HG03565 (cell line): ENCODE results near the gene PTPN9.
"Not testable (repeated sequence)": the region's sequence is repeated elsewhere in the genome, so short reads cannot be mapped to it uniquely, and the experiment has no call there.

Source experiments
- ATAC-seq: cut with Tn5 transposase; IDR thresholded peaks from one replicate; pipeline ENCODE4 v1.9.1; 2021; ENCODE audit warnings: mild to moderate bottlenecking, moderate library complexity; ENCODE audit not compliant: unreplicated experiment

The PTPN9 gene

DNA sequence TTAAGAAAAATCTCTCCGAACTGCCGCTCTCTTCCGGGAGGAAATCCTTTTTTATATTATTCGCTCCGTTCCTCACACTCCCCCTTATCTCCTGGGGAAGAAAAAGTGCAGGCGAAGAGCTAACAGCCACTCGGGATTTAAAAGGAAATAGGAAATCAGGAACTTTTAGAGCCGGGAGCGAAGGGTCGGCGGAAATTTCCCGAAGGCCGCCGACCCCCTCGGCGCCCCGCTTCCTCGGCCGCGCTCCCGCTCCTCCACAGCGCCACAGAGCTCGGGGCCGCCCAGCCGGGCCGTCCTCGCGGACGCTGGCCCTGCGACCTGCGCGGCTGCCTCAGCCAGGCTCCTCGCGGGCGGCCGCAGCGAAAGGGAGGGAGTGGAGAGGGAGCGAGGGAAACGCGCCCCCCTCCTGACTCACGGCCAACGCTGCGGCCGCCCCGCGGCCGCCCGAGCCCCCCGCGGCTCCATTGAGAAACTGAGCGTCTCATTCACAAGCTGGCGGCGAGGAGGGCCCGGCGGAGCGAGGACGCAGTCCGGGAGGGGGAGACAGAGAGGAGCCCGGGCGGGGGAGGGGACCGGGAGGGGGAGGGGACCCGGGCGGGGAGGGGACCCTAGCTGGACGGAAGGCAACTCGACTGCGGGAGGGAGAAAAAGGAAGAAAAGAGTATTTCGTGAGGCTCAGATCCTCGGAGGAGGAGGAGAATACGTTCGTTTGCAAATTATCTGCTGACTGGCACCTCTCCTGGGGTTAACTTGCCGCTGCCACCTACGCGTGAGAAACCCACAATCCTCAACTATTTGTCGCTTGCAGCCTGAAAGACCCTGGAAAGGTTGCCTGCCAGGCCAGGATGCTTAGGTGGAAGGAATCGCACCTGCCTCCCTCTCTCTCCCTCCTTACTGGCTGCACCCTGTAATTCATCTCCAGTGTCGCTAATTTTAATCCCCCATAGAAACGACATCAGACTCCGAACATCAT is at the start of gene PTPN9:
Gene PTPN9 (minus strand): TSS at position 368 of the 973 bp plus-strand sequence. CDS start 539 bp downstream, outside the sequence.
- no peak for ATAC-seq

DNA sequence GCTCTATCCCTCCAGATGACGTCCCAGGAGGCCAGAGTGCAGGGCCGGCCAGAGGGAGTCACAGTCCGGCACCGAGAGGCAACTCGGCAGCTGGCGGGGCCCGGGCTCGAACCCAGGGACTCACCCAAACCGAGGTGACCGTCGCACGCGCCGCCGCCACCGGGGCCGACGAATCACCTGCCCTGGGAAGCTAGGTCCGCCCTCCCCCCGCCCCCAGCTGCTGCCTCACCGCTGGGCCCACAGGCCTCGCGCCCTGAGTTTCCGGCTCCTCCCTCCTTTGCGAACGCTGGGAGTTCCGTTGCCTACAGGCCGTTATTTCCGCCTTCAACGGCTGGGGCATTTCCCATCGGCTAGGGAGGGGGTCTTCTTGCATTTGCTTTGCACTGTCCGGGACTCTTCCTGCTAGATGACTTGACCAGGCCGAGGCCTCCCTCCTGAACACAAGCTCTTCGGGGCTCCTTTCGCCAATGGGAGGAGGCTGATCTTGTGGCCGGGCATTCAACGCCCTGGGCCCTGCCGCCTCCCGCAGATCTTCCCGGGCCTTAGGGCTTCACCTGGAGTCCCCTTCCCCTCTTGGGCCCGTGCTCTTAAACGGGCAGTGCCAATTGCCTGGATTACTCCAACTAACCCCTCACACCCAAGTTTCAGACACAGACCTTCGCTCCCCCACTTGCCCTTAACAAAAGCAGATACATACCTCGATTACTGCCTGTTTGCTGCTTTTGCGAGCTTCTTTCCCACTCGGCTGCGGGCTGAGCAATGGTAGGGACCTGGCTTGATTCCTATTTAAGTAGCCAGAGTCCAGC is 46.6 kb upstream of the PTPN9 start, which contains the start of gene SNUPN:
Gene SNUPN (minus strand): TSS at position 184 of the 806 bp plus-strand sequence. CDS start 4,674 bp downstream, outside the sequence.
- peak; percentile 67 for ATAC-seq

DNA sequence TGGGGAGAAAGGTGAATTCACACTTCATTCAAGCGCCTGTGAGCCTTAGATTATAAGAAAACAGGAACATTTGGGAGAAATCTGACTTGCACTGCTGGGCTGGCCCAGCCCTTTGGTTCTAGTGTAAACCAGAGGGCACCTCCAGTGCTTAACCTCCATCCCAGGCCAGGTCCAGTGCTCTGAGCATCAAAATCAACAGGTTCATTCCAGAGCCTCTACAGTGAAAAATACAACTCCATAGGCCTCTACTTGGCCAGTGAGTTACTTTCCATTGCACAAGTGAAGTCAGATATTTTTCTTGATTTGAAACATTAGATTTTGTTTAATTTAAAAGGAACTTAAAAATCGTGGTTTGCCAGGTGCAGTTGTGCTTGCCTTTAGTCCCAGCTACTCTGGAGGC is 43.4 kb upstream of the PTPN9 start:
- no peak for ATAC-seq

DNA sequence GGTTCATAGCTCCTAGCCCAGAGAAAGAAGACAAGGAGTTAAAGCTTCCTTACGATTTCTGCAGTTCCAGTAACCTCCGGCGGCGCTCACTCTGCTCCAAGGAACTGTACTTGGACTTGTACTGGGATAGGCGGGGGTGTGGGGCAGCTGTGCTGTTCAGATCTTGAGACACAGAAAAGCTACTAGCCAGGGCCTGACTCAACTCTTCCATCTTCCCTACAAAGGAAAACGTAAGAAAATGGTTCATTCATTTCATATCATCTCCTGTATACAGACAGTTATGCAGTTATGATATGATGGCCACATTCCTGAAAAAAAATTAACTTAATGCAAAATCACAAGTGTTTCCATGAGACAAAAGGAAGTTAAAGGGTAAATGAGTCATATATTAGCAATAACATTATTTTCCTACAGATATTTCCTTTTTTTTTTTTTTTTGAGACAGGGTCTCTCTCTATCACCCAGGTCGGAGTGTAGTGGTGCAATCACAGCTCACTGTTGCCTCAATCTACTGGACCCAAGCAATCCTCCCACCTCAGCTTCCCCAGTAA is 41.8 kb upstream of the PTPN9 start:
- no peak for ATAC-seq

DNA sequence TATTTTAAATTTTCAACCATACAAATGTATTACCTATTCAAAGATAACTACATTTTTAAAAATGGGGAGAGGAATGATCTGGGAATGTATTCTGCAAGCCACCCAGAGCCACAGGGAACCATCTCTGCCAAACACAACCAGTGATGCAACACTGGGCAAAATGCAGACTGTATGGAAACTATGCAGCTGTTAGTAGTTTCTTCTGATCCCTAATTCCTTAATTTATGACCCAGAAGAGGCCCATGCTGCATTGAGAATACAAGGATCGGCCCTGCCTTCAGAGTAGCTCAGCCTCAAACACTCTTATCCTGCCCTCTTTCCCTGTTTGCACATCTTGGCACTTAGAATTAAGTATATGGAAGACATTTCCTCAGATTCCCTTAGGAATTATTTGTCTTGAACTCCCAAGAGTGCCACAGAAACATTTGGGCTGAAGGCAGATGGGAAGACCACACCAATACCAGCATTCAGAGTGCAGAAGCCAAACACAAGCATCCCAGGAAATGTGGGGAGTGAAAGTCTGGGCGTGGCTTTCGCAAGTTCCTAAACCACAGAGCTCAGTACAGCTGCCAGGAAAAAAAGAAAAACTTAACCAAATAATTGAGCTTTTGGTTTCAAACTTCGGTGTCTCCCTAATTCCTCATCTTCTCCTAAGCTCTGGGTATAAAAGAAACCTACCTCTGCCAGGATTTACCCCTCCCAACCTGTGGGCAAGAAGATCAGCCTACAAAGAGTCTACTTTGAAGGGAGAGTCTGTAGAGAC is 41.1 kb upstream of the PTPN9 start:
- no peak for ATAC-seq

DNA sequence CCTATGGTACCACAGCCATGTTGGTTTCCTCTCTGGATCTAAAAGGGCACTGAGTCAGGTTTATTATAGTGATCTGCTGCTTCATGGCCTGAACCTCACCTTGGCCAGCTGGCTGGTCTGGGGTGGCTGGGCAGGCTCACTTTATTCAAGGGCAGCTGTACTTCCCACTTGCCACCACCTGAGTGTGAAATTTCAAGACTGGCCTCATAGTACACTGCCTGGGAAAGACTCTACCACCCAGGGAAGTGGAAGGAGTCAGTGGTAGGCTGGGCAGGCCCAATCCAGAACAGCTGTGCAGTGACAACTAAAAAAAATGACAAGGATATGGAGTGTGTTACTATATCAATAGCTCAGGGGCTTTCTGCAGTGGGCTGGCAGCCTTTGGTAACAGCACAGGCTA is 37.7 kb upstream of the PTPN9 start:
- ATAC-seq: no peak

DNA sequence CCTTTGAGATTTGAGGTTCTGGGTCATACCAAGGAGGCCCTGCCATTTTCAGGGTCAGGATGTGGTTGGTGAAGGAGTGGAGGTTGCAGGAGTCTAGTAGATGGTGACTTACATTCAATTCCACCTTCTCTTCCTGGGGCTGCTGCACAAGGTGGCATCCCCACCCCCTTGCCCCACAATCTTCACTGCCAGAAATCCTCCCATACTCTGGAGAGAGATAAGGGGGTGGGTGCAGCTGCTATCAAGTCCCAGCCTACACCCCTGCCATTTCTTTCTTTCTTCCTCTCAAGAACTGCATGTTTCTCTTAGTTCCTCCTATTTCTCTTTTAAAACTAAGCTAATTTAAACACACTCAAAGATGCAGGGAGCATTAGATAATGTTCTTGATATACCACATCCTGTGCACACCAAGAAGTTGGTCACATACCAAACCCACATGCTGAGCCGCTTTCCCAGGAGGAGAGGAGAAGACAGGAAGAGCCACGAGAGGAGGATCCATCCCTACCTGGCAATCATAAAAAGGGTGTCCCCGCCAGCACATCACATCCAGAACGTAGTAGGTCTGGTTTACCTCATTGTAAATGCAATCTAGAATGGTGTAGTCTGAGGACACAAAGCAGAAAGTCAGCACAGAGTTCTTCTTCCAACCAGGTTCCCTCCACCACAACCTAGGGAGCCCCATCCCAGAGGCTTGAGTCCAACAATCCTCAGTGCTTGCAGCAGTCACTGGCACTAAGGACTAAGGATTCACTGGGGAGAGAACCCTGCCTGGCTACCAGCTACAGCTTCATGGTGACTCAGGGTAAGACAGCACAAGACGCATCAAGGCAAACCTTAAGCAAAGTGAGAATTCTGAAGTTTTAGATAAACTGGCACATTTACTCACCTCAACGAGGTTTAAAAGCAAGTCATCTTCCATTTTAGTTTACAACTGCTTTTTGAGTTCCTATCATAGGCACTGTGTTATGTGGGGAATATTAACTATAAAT is 27.9 kb upstream of the PTPN9 start:
- ATAC-seq: no peak

DNA sequence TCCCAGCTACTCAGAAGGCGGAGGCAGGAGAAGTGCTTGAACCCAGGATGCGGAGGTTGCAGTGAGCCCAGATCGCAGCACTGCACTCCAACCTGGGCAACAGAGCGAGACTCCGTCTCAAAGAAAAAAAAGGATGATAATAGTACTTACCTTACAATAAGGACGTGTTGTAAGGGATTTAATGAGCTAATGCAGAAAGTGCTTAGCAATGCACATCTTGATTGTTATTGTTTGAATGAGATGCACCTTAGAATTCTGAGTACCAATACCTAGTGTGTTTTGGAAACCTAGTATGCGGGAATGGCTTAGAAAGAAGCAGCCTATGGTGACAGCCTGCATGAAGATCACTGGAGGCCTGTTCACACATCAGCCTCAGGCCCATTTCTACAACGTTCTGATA is 26.9 kb upstream of the PTPN9 start:
- no peak for ATAC-seq

DNA sequence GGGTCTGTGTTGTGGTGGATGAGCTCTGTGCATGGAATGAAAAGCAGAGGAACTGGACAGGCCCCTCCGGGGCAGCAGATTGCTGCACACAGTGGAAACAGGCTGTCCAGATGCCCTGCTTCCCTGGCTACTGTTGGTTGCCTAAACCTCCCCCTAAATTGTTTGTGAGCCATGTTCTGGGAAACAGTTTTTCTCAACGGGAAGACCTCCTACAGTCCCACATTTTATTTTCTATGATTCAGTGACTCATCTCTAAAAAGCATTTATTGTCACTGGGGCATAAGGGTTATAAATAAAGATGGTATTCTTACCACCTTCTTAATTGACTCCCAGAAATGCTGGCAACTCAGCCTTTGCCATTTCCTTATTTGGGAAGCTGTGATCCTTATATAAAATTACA is 20.3 kb upstream of the PTPN9 start:
- no peak for ATAC-seq

DNA sequence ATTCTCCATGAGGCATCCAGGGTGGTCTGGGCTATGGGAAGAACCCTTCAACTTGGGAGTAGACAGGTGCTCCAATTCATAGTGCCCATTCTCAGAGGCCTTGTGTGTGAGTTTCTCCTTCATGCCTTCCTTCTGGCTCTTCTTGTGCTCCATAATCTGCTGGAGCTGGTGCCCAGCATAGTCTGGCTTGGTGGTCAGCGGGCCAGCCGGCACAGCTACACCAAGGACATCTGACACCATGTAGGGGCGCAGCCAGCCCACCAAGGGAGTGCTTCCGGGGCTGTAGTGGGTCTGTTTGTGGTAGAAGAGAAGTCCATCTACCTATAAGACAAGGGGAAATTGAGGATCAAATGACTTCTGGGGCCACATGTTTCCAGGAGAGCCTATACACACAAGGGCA is 19.2 kb upstream of the PTPN9 start:
- ATAC-seq: no peak

DNA sequence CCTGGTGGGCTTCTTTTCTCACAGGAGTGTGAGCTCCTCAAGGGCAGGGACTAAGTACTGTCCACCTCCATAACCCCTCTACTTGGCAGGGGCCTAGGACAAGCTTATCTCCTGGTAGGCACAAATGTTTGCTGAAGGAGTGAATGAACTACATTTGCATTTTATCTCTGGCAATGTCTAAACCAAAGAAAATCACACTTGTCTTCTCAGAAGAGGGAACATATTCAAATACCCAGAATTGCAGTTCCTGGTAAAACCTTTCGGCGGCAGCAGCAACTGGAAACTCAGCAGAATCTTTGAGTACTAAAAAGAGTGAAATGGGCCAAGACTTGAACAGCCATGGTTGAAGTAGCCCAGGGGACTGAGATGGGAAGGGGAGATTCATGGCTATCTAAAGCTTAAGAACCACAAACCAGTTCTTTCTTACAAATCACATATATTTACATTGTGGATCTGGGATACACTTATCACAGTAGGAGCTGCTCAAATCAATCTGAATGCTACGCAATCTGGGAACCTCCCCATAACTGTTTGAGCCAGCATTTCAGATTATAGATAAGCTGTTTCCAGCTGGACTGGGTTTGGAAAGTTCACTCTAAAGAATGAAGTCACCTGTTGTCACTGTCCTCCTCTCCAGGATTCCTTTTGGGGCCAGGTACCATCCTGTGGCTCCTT is 18.7 kb upstream of the PTPN9 start:
- ATAC-seq: no peak

DNA sequence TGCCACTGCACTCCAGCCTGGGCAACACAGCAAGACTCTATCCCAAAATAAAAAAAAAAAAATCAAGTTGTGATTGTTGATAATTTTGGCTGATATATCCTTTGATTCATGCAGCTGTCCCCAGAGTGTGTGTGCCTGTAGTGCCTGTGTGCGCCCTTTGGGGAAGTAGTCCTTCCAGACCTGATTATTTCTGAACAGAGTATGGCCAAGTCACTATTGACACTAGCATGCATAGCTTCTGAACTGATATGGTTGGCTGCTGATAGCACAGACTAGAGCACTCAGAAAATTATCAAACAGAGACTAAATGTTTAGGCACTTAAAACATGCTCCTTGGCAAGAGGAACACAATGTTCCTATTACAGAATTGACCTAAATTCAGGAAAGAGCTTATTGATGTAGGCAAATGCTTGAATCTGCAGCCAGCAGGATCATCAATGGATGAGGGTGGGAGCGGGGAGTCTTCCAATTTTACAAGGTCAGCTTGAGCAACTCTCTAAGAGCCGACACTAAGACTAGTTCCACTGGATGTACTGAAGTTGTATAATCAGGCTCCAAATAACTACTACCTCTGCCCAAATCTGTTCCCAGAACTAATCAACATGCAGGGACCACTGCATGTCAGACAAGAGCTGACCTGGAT is 17.7 kb upstream of the PTPN9 start:
- no peak for ATAC-seq

DNA sequence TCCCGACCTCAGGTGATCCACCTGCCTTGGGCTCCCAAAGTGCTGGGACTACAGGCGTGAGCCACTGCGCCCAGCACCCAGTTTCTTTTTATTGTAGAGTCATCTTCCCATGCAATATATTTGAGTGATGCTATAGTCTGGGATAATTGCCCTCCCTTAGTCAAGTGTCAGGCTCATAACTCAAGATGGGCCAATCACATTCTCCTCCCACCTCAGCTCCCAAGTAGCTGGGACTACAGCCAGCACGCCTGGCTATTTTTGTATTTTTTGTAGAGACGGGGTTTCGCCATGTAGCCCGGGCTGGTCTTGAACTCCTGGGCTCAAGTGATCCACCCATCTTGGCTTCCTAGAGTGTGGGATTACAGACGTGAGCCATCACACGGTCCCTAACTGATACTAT is 15.2 kb upstream of the PTPN9 start:
- no peak for ATAC-seq

DNA sequence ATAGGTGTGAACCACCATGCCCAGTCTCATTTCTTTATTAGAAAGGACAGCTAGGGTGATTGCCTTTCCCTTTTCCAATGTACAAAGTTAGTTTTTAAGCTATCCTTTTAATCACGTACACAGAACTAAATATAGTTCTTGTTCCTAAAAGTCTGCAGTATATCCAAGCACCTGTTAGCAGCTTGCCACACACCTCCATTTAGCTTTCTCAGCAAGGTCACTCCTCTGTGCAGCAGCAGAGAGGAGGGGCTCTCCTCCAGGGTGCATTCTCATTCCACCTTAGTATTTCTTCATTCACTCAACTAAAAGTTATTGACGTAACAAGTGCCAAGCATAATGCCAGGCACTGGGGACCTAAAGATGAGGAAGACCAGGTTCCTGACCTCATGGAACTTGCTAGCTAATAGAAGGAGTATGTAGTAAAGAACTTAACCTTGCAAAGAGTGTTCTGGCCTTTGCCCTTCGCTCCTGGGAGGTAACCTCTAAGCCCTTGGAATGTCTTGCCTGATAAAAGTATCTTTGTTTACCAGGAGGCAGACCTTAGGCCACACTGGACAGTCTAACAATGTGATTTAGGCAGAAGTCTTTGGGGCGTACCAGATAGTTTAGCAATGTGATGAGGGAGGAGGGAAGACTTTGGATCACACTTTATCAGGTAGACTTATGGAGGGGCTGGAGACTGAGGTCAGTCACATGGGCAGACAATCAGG is 12.7 kb upstream of the PTPN9 start:
- ATAC-seq: no peak

DNA sequence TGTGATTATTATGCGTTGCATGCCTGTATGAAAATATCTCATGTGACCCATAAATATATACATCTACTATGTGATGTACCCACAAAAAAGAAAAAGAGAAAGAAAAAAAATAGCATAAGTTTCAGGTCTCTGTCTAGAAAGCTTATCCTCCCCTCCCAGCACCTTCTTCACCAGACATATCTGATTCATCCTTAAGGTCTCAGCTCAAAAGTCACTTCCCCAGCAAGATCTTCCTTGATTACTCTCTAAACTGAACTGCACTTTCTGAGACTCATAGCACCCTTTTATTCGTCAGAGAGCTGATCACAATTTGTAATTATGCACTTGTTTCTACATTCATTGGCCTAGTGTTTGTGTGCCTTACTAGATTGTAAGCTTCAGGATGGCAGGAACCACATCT is 11.1 kb upstream of the PTPN9 start:
- no peak for ATAC-seq

DNA sequence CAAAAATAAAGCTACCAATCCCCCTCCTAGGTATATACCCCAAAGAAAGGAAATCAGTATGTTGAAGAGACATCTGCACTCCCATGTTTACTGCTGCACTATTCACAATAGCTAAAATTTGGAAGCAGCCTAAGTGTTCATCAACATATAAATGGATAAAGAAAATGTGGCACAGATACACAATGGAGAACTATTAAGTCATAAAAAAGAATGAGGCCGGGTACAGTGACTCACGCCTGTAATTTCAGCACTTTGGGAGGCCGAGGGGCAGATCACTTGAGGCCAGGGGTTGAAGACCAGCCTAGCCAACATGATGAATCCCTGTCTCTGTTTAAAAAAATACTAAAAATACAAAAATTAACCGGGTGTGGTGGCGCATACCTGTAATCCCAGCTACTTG is 10.0 kb upstream of the PTPN9 start:
- no peak for ATAC-seq

DNA sequence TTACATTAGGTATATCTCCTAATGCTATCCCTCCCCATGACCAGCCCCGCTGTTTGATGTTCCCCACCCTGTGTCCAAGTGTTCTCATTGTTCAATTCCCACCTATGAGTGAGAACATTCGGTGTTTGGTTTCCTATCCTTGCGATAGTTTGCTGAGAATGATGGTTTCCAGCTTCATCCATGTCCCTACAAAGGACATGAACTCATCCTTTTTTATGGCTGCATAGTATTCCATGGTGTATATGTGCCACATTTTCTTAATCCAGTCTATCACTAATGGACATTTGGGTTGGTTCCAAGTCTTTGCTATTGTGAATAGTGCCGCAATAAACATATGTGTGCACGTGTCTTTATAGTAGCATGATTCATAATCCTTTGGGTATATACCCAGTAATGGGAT is 7.3 kb upstream of the PTPN9 start:
- not testable (repeated sequence) for ATAC-seq

DNA sequence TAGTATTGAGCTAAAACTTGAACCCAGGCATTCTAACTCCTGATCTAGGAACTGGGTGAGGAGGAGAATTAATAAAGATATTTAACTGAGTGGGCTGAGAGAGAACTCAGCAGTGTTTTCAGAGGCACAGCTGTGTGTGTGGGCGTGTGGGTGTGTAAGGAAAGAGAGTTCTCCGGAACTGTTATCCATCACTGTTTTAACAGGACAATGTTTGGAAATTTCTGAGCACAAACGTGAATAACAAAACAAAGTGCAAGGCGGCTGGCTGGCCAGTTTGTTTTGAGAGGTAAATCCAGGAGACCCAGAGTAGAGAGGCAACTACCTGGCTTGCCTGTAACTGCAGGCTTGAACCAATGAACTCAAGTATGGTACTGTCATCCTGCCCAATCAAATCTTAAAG is 5.0 kb upstream of the PTPN9 start:
- ATAC-seq: no peak
